ENCODE data around the gene NCAM1. TPM values are rescaled to one million over a fixed set of nuclear protein-coding genes. Genes with fewer than 3 reads are reported as not detected.

NCAM1 gene
- total RNA-seq, 4 donors from 2014 or later = 94.8 to 195 (median 150) TPM

GRCh38 chr11:112972399-112973145 lies 11.4 kb downstream of the NCAM1 start:
- TF ChIP-seq POLR2A (IDR thresholded peaks at IDR 0.05) = no peak
- H3K4me3 ChIP-seq (replicated peaks in 1 of 3) = no peak overlapping the region
- H3K27me3 ChIP-seq = no peaks in the 10 kb centered on the region
- peaks cover 16 to 27% of the 10 kb centered on the region in 2 donors for H3K4me1 ChIP-seq
- no peaks in the 10 kb centered on the region for H3K36me3 ChIP-seq
- intact Hi-C loops (cut with DNase I) = no loop called here
- no peak overlapping the region for H3K27ac ChIP-seq
- 79 to 89% methylated on average over 5 of the region's 5 CpGs for WGBS, 2 donors
- DNase-seq = no peak
- no peaks in the 10 kb centered on the region for H3K9me3 ChIP-seq

GRCh38 chr11:112975051-112975450 lies 13.8 kb downstream of the NCAM1 start:
- no peaks in the 10 kb centered on the region for H3K27me3 ChIP-seq
- no peak overlapping the region for H3K27ac ChIP-seq
- no peaks in the 10 kb centered on the region for H3K36me3 ChIP-seq
- no peaks in the 10 kb centered on the region for H3K9me3 ChIP-seq
- H3K4me3 ChIP-seq (replicated peaks in 1 of 3) = no peak overlapping the region
- intact Hi-C loops (cut with DNase I) = no loop called here
- TF ChIP-seq POLR2A (IDR thresholded peaks at IDR 0.05) = no peak
- TF ChIP-seq CTCF (IDR thresholded peaks at IDR 0.05) = no peak
- H3K4me1 ChIP-seq = peaks cover 0 to 15% of the 10 kb centered on the region in 2 donors
- peak; percentile 27 to 37 for DNase-seq
- 45 to 48% methylated on average over 4 of the region's 4 CpGs for WGBS, 2 donors

- H3K36me3 ChIP-seq = no peaks in the 10 kb centered on the region
- no peaks in the 10 kb centered on the region for H3K27me3 ChIP-seq
- TF ChIP-seq POLR2A (IDR thresholded peaks at IDR 0.05) (no peak), CTCF (IDR thresholded peaks at IDR 0.05) (no peak)
- 86 to 92% methylated on average over 2 of the region's 2 CpGs for WGBS, 2 donors
- no peak for DNase-seq
- intact Hi-C loops (cut with DNase I) = no loop called here
- H3K9me3 ChIP-seq = no peaks in the 10 kb centered on the region
- H3K27ac ChIP-seq = no peak overlapping the region
- H3K4me3 ChIP-seq (replicated peaks in 1 of 3) = no peak overlapping the region
- peaks cover 0 to 15% of the 10 kb centered on the region in 2 donors for H3K4me1 ChIP-seq
These were observed 14.3 kb downstream of the NCAM1 start for GRCh38 chr11:112975493-112975892.

GRCh38 chr11:112977755-112978154 lies 16.5 kb downstream of the NCAM1 start:
- no peak for DNase-seq
- Histone ChIP-seq H3K36me3 (no peaks in the 10 kb centered on the region), H3K27ac (no peak overlapping the region), H3K27me3 (no peaks in the 10 kb centered on the region), H3K9me3 (no peaks in the 10 kb centered on the region), H3K4me3 (replicated peaks in 1 of 3) (no peak overlapping the region), H3K4me1 (peaks cover 0 to 15% of the 10 kb centered on the region in 2 donors)
- WGBS, 2 donors = 22 to 33% methylated on average over 1 of the region's 1 CpG
- TF ChIP-seq POLR2A (IDR thresholded peaks at IDR 0.05) = no peak
- no peak for TF ChIP-seq CTCF (IDR thresholded peaks at IDR 0.05)
- intact Hi-C loops (cut with DNase I) = no loop called here

GRCh38 chr11:112983887-112984286 lies 22.7 kb downstream of the NCAM1 start:
- no peak for TF ChIP-seq CTCF (IDR thresholded peaks at IDR 0.05)
- TF ChIP-seq POLR2A (IDR thresholded peaks at IDR 0.05) = no peak
- no peak overlapping the region for H3K27ac ChIP-seq
- no peak overlapping the region for H3K4me3 ChIP-seq (replicated peaks in 1 of 3)
- H3K36me3 ChIP-seq = no peaks in the 10 kb centered on the region
- no peaks in the 10 kb centered on the region for H3K27me3 ChIP-seq
- DNase-seq = no peak
- intact Hi-C loops (cut with DNase I) = no loop called here
- 51% methylated on average over 1 of the region's 1 CpG for WGBS, 2 donors
- no peaks in the 10 kb centered on the region for H3K9me3 ChIP-seq
- peaks cover 0 to 5% of the 10 kb centered on the region in 2 donors for H3K4me1 ChIP-seq

All from thyroid gland (tissue), 4 donors.